WTC11 (cell line): ENCODE results near the gene FMC1. TPM values are rescaled to one million over a fixed set of nuclear protein-coding genes. Genes with fewer than 3 reads are reported as not detected.
"Not testable (repeated sequence)": the region's sequence is repeated elsewhere in the genome, so short reads cannot be mapped to it uniquely, and the experiment has no call there.

Experiments used
- ATAC-seq: fragments of 200-7000 bp; cut with Tn5 transposase; 2 replicates; pipeline ENCODE4 v1.10.0; 2021; ENCODE audit warnings: mild to moderate bottlenecking, moderate library complexity
- CTCF ChIA-PET: fragments of 300-600 bp; sonication (Branson Sonifier 250); formaldehyde crosslinking; loops from one replicate; lab custom pipeline; 2021; ENCODE audit warnings: antibody characterized with exemption; lab: Charles Lee
- POLR2A ChIA-PET: fragments of 350-600 bp; sonication (Branson Sonifier 250); formaldehyde crosslinking; loops from one replicate; lab custom pipeline; 2021; ENCODE audit warnings: antibody characterized with exemption; lab: Charles Lee
- DNase-seq: peaks from one replicate; pipeline ENCODE4 v3.0.0; 2021; ENCODE audit warnings: low spot score
- H3K27ac Mint-ChIP-seq: 2 replicates; pipeline ENCODE4 v1.8.0; 2021; ENCODE audit warnings: mixed read lengths
- H3K27me3 Mint-ChIP-seq: 2 replicates; pipeline ENCODE4 v1.8.0; 2021; ENCODE audit warnings: low read depth, mild to moderate bottlenecking, moderate library complexity, mixed read lengths
- H3K36me3 Mint-ChIP-seq: 2 replicates; pipeline ENCODE4 v1.8.0; 2021; ENCODE audit warnings: mixed read lengths
- H3K4me1 Mint-ChIP-seq: 2 replicates; pipeline ENCODE4 v1.8.0; 2022; ENCODE audit warnings: mixed read lengths
- H3K4me3 Mint-ChIP-seq: 2 replicates; pipeline ENCODE4 v1.8.0; 2021; ENCODE audit warnings: mild to moderate bottlenecking, moderate library complexity, mixed read lengths
- H3K9me3 Mint-ChIP-seq: 2 replicates; pipeline ENCODE4 v1.8.0; 2021; ENCODE audit warnings: mixed read lengths
- ATF3 ChIP-seq: sonication (generic); formaldehyde crosslinking; conservative IDR thresholded peaks from 2 replicates; pipeline ENCODE4 v1.8.1; 2022; ENCODE audit warnings: mild to moderate bottlenecking, missing genetic modification reagents
- CDX4 ChIP-seq: fragments of 250-450 bp; sonication (Bioruptor Pico); IDR thresholded peaks from 2 replicates; pipeline ENCODE4 v1.9.0; 2021; ENCODE audit warnings: moderate library complexity, mild to moderate bottlenecking, inconsistent platforms, borderline replicate concordance
- FOXP4 ChIP-seq: sonication (generic); formaldehyde crosslinking; IDR thresholded peaks from 2 replicates; pipeline ENCODE4 v1.8.0; 2022; ENCODE audit warnings: mild to moderate bottlenecking, missing genetic modification reagents
- GABPB1 ChIP-seq: sonication (generic); formaldehyde crosslinking; IDR thresholded peaks from 2 replicates; pipeline ENCODE4 v1.8.1; 2023; ENCODE audit warnings: mild to moderate bottlenecking, missing genetic modification reagents
- IRF1 ChIP-seq: sonication (generic); formaldehyde crosslinking; IDR thresholded peaks from 2 replicates; pipeline ENCODE4 v1.8.0; 2023; ENCODE audit warnings: missing genetic modification reagents
- JAZF1 ChIP-seq: fragments of 250-450 bp; sonication (Bioruptor Pico); IDR thresholded peaks from 2 replicates; pipeline ENCODE4 v1.9.0; 2021; ENCODE audit warnings: moderate library complexity, mild to moderate bottlenecking, inconsistent platforms
- MAX ChIP-seq: sonication (generic); formaldehyde crosslinking; IDR thresholded peaks from 2 replicates; pipeline ENCODE4 v1.8.0; 2022; ENCODE audit warnings: mild to moderate bottlenecking, missing genetic modification reagents
- MYBL2 ChIP-seq: sonication (generic); formaldehyde crosslinking; IDR thresholded peaks from 2 replicates; pipeline ENCODE4 v1.8.1; 2023; ENCODE audit warnings: mild to moderate bottlenecking, moderate library complexity, missing genetic modification reagents
- PRDM15 ChIP-seq: sonication (generic); formaldehyde crosslinking; IDR thresholded peaks from 2 replicates; pipeline ENCODE4 v1.8.0; 2022; ENCODE audit warnings: missing genetic modification reagents
- ZNF121 ChIP-seq: sonication (generic); formaldehyde crosslinking; IDR thresholded peaks from 2 replicates; pipeline ENCODE4 v1.8.0; 2023; ENCODE audit warnings: missing genetic modification reagents
- ZNF138 ChIP-seq: sonication (generic); formaldehyde crosslinking; conservative IDR thresholded peaks from 2 replicates; pipeline ENCODE4 v1.8.1; 2022; ENCODE audit warnings: mild to moderate bottlenecking, moderate library complexity, missing genetic modification reagents
- total RNA-seq: library from RNA; stranded (reverse); gene quantifications from 3 replicates; pipeline ENCODE4 v1.2.3, GENCODE V29; 2021

The FMC1 gene
- total RNA-seq, 1 experiment from 2014 or later: 16.3 TPM

- TF ChIP-seq ZNF138 (CRISPR knock-in tag) (no peak), CDX4 (CRISPR knock-in tag) (no peak), GABPB1 (CRISPR knock-in tag) (no peak), JAZF1 (CRISPR knock-in tag) (no peak), MYBL2 (CRISPR knock-in tag) (no peak), ZNF121 (CRISPR knock-in tag) (no peak), PRDM15 (no peak)
Measured at GRCh38 chr7:139317939-139318505, 23.1 kb upstream of the FMC1 start (continued).

- ATAC-seq: peak; percentile 77
- Mint-ChIP-seq H3K9me3 (no peaks in the 10 kb centered on the region), H3K4me3 (no peak overlapping the region), H3K4me1 (peaks cover 8% of the 10 kb centered on the region), H3K27me3 (no peaks in the 10 kb centered on the region), H3K27ac (peak overlapping the region; percentile 63; the same call in 1 of the 2 replicates)
- DNase-seq: peak; percentile 18
- POLR2A ChIA-PET: interaction anchor here (0.6 to 1.4 kb wide), 3 partner anchors 38 to 458 kb away, joined by 3 read pairs; partner anchors contain the start of gene LUC7L2
- CTCF ChIA-PET: interaction anchor here (0.6 to 2.5 kb wide), 22 partner anchors 8 to 304 kb away, joined by 3 to 21 read pairs (median 4); partner anchors contain the start of gene KLRG2
- TF ChIP-seq IRF1 (CRISPR knock-in tag): no peak
- no peak for TF ChIP-seq FOXP4 (CRISPR knock-in tag)
- no peak for TF ChIP-seq JAZF1 (CRISPR knock-in tag)
- TF ChIP-seq, all 79 proteins: peak for 0
- no peaks in the 10 kb centered on the region for H3K36me3 Mint-ChIP-seq
Measured at GRCh38 chr7:139321071-139321745, 19.9 kb upstream of the FMC1 start.

GRCh38 chr7:139324709-139325108, 16.4 kb upstream of the FMC1 start:
- POLR2A ChIA-PET, H3K9me3 Mint-ChIP-seq: not testable (repeated sequence)

GRCh38 chr7:139328375-139328774, 12.8 kb upstream of the FMC1 start:
- ATAC-seq: no peak
- CTCF ChIA-PET: no interaction called here
- no peaks in the 10 kb centered on the region for H3K36me3 Mint-ChIP-seq
- H3K4me1 Mint-ChIP-seq: no peaks in the 10 kb centered on the region
- H3K4me3 Mint-ChIP-seq: no peak overlapping the region
- DNase-seq: no peak
- no peaks in the 10 kb centered on the region for H3K9me3 Mint-ChIP-seq
- no peak for TF ChIP-seq MAX
- no peak for TF ChIP-seq ATF3
- TF ChIP-seq, all 79 proteins: peak for 0
- POLR2A ChIA-PET: no interaction called here
- H3K27ac Mint-ChIP-seq: no peak overlapping the region
- no peaks in the 10 kb centered on the region for H3K27me3 Mint-ChIP-seq

More at GRCh38 chr7:139324709-139325108, 16.4 kb upstream of the FMC1 start:
- CTCF ChIA-PET: interaction anchor here (2.6 kb wide), 1 partner anchor 15 kb away, joined by 7 read pairs; no protein-coding TSS in a partner anchor
- H3K4me3 Mint-ChIP-seq, H3K27me3 Mint-ChIP-seq, DNase-seq, H3K4me1 Mint-ChIP-seq, H3K27ac Mint-ChIP-seq, ATAC-seq, H3K36me3 Mint-ChIP-seq: not testable (repeated sequence)
- 0 out of 2 replicates have a peak, but pooled peaks have one; percentile 17 for TF ChIP-seq ZNF121 (CRISPR knock-in tag)
- TF ChIP-seq, all 79 proteins: peak for 1; not testable (repeated sequence) for 78
